Vagina (tissue), 2 donors: ENCODE results near the gene CYP4F12.

Experiments
- CTCF ChIP-seq, 3 experiments: fragments of 450-650 bp in 2 of 3; fragments of 200-600 bp in 1 of 3; sonication (generic) in 1 of 3; IDR thresholded peaks; one replicate each; pipeline ENCODE4 v1.5.1; 2017 to 2019; ENCODE audit warnings: antibody characterized with exemption in 3 of 3, mild to moderate bottlenecking in 2 of 3, moderate library complexity in 2 of 3
- POLR2A ChIP-seq, 2 donors: fragments of 450-650 bp; IDR thresholded peaks; one replicate each; pipeline ENCODE4 v1.6.1; 2017; ENCODE audit warnings: antibody characterized with exemption in 2 of 2, mild to moderate bottlenecking in 2 of 2, moderate library complexity in 2 of 2
- POLR2AphosphoS5 ChIP-seq, 2 donors: sonication (generic); formaldehyde crosslinking; IDR thresholded peaks; one replicate each; pipeline ENCODE4 v1.9.0; 2017; ENCODE audit warnings: antibody characterized with exemption in 2 of 2, mild to moderate bottlenecking in 2 of 2, low read depth in 1 of 2; ENCODE audit not compliant: insufficient read depth in 1 of 2

GRCh38 chr19:15649526-15649925, 23.4 kb upstream of the CYP4F12 start:
- TF ChIP-seq POLR2AphosphoS5 (IDR thresholded peaks at IDR 0.05; ENCODE audit: insufficient read depth in 1 of 2, low read depth in 1 of 2) (no peak), CTCF (IDR thresholded peaks at IDR 0.05) (no peak), POLR2A (IDR thresholded peaks at IDR 0.05) (no peak)
